Breast epithelium (tissue), 3 donors: ENCODE data around the gene CD244.

ENCODE experiments used
- CTCF ChIP-seq, 3 donors: fragments of 450-650 bp; IDR thresholded peaks; one replicate each; pipeline ENCODE4 v1.5.1; 2016 to 2017; ENCODE audit warnings: antibody characterized with exemption in 3 of 3, mild to moderate bottlenecking in 3 of 3, moderate library complexity in 3 of 3
- POLR2AphosphoS5 ChIP-seq, 3 donors: sonication (generic); formaldehyde crosslinking; IDR thresholded peaks; one replicate each; pipeline ENCODE4 v1.6.1; 2017; ENCODE audit warnings: antibody characterized with exemption in 3 of 3

DNA sequence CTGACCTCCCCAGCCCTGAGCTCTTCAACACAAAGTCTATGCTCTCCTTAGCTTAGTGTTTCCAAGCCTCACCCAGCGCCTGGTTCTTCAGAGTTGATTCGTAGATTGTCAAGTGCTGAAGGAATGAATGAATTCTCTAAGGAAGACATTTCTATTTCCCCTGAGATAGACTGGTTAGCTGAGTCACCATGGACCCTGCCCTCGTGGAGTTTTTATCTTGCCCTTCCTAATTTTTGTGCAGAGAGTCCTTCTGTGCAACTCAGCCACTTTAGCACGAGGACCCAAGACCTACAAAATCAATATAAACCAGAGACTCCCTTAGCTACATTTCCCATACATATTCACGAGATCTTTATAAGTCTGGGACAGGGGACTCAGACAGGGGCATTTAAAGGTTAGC, 2.6 kb upstream of the CD244 start:
- TF ChIP-seq CTCF (IDR thresholded peaks at IDR 0.05) (no peak), POLR2AphosphoS5 (IDR thresholded peaks at IDR 0.05) (no peak)
